DOHH2 (cell line): ENCODE data around the gene RPL18.

Source experiments
- CTCF ChIP-seq: fragments of 200-600 bp; sonication (generic); IDR thresholded peaks from one replicate; pipeline ENCODE4 v1.5.1; 2014; ENCODE audit warnings: antibody characterized with exemption, mild to moderate bottlenecking, low read depth, low read length; ENCODE audit not compliant: poor library complexity, severe bottlenecking
- EZH2phosphoT487 ChIP-seq: fragments of 200-600 bp; sonication (generic); IDR thresholded peaks from 2 replicates; pipeline ENCODE4 v1.6.1; 2017; ENCODE audit warnings: borderline replicate concordance, mild to moderate bottlenecking, antibody characterized with exemption, low read length, moderate library complexity, mixed read lengths

GRCh38 chr19:48651683-48652048 is 32.7 kb upstream of the RPL18 start:
- TF ChIP-seq EZH2phosphoT487 (no peak), CTCF (no peak)
